ENCODE data around the gene ADIG.

DNA sequence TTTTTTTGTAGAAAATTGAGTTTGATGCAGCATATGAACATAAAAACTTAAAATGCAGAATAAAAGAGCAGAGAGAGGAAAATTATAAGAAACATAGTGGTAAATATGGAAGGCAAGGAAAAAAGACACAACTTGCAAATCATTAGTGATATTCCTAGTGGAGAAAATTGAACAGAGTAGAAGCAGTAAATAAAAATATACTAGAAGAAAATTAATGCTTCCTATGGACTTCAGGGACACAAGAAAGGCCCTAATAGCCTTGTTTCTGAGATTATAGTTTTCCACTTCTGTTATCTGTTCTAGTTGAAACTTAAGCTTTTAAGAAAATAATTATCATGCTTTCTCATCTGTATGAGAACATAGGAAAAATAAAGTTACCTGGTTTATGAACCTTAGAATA, 25.6 kb upstream of the ADIG start:
- TF ChIP-seq, protein P1, sequence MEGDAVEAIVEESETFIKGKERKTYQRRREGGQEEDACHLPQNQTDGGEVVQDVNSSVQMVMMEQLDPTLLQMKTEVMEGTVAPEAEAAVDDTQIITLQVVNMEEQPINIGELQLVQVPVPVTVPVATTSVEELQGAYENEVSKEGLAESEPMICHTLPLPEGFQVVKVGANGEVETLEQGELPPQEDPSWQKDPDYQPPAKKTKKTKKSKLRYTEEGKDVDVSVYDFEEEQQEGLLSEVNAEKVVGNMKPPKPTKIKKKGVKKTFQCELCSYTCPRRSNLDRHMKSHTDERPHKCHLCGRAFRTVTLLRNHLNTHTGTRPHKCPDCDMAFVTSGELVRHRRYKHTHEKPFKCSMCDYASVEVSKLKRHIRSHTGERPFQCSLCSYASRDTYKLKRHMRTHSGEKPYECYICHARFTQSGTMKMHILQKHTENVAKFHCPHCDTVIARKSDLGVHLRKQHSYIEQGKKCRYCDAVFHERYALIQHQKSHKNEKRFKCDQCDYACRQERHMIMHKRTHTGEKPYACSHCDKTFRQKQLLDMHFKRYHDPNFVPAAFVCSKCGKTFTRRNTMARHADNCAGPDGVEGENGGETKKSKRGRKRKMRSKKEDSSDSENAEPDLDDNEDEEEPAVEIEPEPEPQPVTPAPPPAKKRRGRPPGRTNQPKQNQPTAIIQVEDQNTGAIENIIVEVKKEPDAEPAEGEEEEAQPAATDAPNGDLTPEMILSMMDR (IDR thresholded peaks at IDR 0.05) = no peak
- TF ChIP-seq POLR2A (IDR thresholded peaks at IDR 0.05) = no peak

Measured in Peyer's patch (tissue), 4 donors.